ENCODE measurements around the gene PAX7.

PAX7 gene

GRCh38 chr1:18639368-18640055, 8.9 kb downstream of the PAX7 start:
- POLR2A ChIA-PET (ENCODE audit: low non-redundant PET), result no interaction called here
- H3K27ac ChIP-seq, result no peak overlapping the region
- no peak for DNase-seq (ENCODE audit: low spot score)
- no peak for TF ChIP-seq CTCF (conservative IDR thresholded peaks at IDR 0.05; ENCODE audit: low read depth)
- CTCF ChIA-PET, result interaction anchor here (0.6 kb wide), 1 partner anchor 354 kb away, joined by 3 read pairs; no protein-coding TSS in a partner anchor

DNA sequence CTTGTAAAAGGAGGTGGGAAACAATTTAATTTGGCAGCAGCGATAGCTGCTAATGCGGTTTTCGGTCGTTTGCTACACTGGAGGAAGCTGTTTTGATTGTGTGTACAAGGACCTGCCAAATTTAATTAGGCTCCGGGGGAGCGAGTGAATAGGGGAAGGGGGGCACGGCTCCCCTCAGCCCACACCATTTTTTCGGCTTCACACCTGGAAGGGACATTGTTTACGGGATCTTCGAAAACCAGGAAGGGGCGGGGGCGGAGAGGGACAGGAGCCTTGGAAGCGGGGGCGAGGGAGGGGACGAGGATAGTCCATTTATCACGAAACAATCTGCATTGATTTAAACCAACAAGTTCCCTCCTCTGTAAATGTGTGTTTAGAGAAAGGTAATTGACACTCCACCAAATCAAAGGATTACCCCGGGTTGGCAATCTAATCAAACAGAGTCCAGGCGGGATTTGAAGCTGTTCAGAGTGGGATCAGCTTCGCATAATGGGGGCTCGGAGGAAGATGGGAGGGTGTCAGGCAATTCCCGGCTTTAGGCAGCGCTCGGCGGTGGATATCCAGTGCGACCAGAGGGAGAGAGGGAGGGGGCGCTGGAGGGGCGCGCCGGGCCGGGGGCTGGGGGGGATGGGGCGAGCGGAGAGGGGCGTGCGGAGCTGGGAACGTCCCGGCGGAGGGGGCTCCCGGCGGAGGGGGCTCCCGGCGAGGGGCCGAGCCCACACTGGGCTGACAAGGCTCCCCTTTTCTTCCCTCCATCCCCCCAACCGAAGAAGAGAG, 9.8 kb downstream of the PAX7 start:
- DNase-seq (ENCODE audit: low spot score), result no peak
- no peak for TF ChIP-seq CTCF (conservative IDR thresholded peaks at IDR 0.05; ENCODE audit: low read depth)
- CTCF ChIA-PET, result no interaction called here
- POLR2A ChIA-PET (ENCODE audit: low non-redundant PET), result no interaction called here
- no peak overlapping the region for H3K27ac ChIP-seq

GRCh38 chr1:18641005-18641941, 10.6 kb downstream of the PAX7 start:
- no peak for DNase-seq (ENCODE audit: low spot score)
- CTCF ChIA-PET, result no interaction called here
- no peak overlapping the region for H3K27ac ChIP-seq
- POLR2A ChIA-PET (ENCODE audit: low non-redundant PET), result no interaction called here
- no peak for TF ChIP-seq CTCF (conservative IDR thresholded peaks at IDR 0.05; ENCODE audit: low read depth)

GRCh38 chr1:18642278-18643095, 11.8 kb downstream of the PAX7 start:
- POLR2A ChIA-PET (ENCODE audit: low non-redundant PET), result no interaction called here

More at GRCh38 chr1:18642278-18643095, 11.8 kb downstream of the PAX7 start:
- no peak for DNase-seq (ENCODE audit: low spot score)
- no peak for TF ChIP-seq CTCF (conservative IDR thresholded peaks at IDR 0.05; ENCODE audit: low read depth)
- no peak overlapping the region for H3K27ac ChIP-seq
- CTCF ChIA-PET, result interaction anchor here (0.7 to 1.3 kb wide), 2 partner anchors 45 to 49 kb away, joined by 3 to 4 read pairs; no protein-coding TSS in a partner anchor

Data from RWPE1 (cell line).